ENCODE measurements around the gene LRRC40. TPM values are rescaled to one million over a fixed set of nuclear protein-coding genes. Genes with fewer than 3 reads are reported as not detected.

LRRC40 gene
- total and polyA plus RNA-seq, 2 donors (not counting 1 experiment from before 2014, with no cell fraction given): 16.5 to 24.2 TPM

DNA sequence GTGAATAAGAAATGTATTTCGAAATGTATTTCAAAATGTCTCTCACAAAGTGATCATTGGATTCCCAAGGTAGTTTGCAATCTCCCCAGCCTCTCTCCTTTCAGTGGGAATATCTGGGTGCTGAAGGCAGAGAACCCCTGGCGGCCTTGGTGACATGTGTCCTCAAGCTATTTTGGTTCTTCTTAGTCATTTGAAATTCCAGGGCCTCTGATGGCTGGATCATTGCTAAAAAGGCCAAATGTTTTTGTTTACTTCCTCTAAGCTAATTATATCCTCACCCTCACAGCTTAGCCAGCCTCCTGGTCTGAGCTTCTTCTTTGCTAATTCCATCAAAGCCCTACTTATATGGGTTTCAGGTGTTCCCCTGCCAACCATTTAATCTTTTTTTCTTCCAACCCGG lies 71.2 kb downstream of the LRRC40 start:
- no peak for TF ChIP-seq EZH2 (IDR thresholded peaks at IDR 0.05; ENCODE audit: low read length, missing control alignments)
- TF ChIP-seq, protein P1, sequence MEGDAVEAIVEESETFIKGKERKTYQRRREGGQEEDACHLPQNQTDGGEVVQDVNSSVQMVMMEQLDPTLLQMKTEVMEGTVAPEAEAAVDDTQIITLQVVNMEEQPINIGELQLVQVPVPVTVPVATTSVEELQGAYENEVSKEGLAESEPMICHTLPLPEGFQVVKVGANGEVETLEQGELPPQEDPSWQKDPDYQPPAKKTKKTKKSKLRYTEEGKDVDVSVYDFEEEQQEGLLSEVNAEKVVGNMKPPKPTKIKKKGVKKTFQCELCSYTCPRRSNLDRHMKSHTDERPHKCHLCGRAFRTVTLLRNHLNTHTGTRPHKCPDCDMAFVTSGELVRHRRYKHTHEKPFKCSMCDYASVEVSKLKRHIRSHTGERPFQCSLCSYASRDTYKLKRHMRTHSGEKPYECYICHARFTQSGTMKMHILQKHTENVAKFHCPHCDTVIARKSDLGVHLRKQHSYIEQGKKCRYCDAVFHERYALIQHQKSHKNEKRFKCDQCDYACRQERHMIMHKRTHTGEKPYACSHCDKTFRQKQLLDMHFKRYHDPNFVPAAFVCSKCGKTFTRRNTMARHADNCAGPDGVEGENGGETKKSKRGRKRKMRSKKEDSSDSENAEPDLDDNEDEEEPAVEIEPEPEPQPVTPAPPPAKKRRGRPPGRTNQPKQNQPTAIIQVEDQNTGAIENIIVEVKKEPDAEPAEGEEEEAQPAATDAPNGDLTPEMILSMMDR (conservative IDR thresholded peaks at IDR 0.05 in 1 of 2, IDR thresholded peaks at IDR 0.05 in 1 of 2; ENCODE audit: low read depth in 1 of 2, low read length in 2 of 2): no peak
- Histone ChIP-seq H3K4me2 (ENCODE audit: extremely low read depth, insufficient read depth, low read length) (no peak overlapping the region), H3K4me1 (ENCODE audit: control insufficient read depth, extremely low read depth, insufficient read depth, low read length) (peaks cover 3% of the 10 kb centered on the region), H4K20me1 (ENCODE audit: control insufficient read depth, extremely low read depth, insufficient read depth, low read length) (no peaks in the 10 kb centered on the region), H3K9ac (ENCODE audit: insufficient read depth, low read length) (no peak overlapping the region), H3K79me2 (ENCODE audit: control insufficient read depth, insufficient read depth, low read length) (no peaks in the 10 kb centered on the region), H3K36me3 (ENCODE audit: control insufficient read depth, insufficient read depth, low read length) (no peaks in the 10 kb centered on the region), H3K4me3 (replicated peaks in 1 of 4; ENCODE audit: control extremely low read depth in 1 of 4, insufficient read depth in 1 of 4, low read depth in 3 of 4, low read length in 4 of 4) (no peak overlapping the region), H3K9me3 (ENCODE audit: control insufficient read depth, insufficient read depth, low read depth, low read length) (no peaks in the 10 kb centered on the region), H2AFZ (ENCODE audit: low read length) (no peak overlapping the region), H3K27me3 (ENCODE audit: control insufficient read depth, insufficient read depth, low read length) (no peaks in the 10 kb centered on the region), H3K27ac (ENCODE audit: insufficient read depth, low read length) (no peak overlapping the region)
- no peak for DNase-seq (ENCODE audit: low read depth in 2 of 2)

DNA sequence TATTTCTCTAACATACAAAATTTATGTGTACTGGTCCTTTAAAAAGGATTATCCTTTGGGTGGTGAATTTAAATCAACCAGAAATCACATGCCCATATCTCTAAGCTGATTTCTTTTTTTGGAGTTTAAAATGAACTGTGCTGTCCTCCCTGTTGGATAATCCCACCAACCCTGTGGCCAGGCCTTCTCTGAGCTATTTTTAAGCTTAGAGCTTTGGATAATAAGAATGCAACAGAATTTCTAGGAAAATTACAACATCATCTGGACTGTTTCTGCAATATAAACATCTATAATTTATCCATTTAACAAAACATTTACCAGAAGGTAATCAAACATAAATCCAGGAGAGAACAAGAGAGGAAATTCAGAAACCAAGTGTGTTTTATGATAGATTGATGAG lies 88.3 kb downstream of the LRRC40 start:
- no peak for TF ChIP-seq EZH2 (IDR thresholded peaks at IDR 0.05; ENCODE audit: low read length, missing control alignments)
- TF ChIP-seq, protein P1 (conservative IDR thresholded peaks at IDR 0.05 in 1 of 2, IDR thresholded peaks at IDR 0.05 in 1 of 2; ENCODE audit: low read depth in 1 of 2, low read length in 2 of 2): no peak
- H3K9ac ChIP-seq (ENCODE audit: insufficient read depth, low read length): no peak overlapping the region
- H3K4me2 ChIP-seq (ENCODE audit: extremely low read depth, insufficient read depth, low read length): no peak overlapping the region
- no peak overlapping the region for H2AFZ ChIP-seq (ENCODE audit: low read length)
- no peaks in the 10 kb centered on the region for H3K27me3 ChIP-seq (ENCODE audit: control insufficient read depth, insufficient read depth, low read length)
- H3K9me3 ChIP-seq (ENCODE audit: control insufficient read depth, insufficient read depth, low read depth, low read length): no peaks in the 10 kb centered on the region
- no peaks in the 10 kb centered on the region for H3K79me2 ChIP-seq (ENCODE audit: control insufficient read depth, insufficient read depth, low read length)
- H3K27ac ChIP-seq (ENCODE audit: insufficient read depth, low read length): no peak overlapping the region
- H3K4me1 ChIP-seq (ENCODE audit: control insufficient read depth, extremely low read depth, insufficient read depth, low read length): no peaks in the 10 kb centered on the region
- peak in 1 of 2 donors; percentile 11 for DNase-seq (ENCODE audit: low read depth in 2 of 2)
- no peaks in the 10 kb centered on the region for H4K20me1 ChIP-seq (ENCODE audit: control insufficient read depth, extremely low read depth, insufficient read depth, low read length)
- H3K36me3 ChIP-seq (ENCODE audit: control insufficient read depth, insufficient read depth, low read length): no peaks in the 10 kb centered on the region
- no peak overlapping the region for H3K4me3 ChIP-seq (replicated peaks in 1 of 4; ENCODE audit: control extremely low read depth in 1 of 4, insufficient read depth in 1 of 4, low read depth in 3 of 4, low read length in 4 of 4)

DNA sequence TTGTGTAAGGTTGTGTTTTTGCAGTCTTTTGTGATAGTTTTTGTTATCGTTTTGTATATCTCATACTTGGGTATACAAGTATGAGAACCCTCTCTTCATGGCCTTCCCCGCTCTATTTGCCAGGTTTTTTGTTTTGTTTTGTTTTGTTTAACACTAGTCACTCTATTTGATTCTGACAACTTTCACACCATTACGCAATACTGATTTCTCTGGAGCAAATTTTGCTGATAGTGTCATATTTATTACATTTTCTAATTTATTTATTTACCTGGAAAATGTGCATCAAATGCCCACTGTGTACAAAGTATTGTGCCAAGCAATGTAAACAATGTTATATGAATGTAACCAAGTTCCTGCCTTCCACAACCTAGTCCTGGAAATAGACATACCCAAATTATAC lies 90.1 kb downstream of the LRRC40 start:
- no peaks in the 10 kb centered on the region for H3K27me3 ChIP-seq (ENCODE audit: control insufficient read depth, insufficient read depth, low read length)
- no peak for DNase-seq (ENCODE audit: low read depth in 2 of 2)

More for the DNA sequence above, 90.1 kb downstream of the LRRC40 start:
- no peak overlapping the region for H3K27ac ChIP-seq (ENCODE audit: insufficient read depth, low read length)
- H3K9ac ChIP-seq (ENCODE audit: insufficient read depth, low read length): no peak overlapping the region
- H3K4me1 ChIP-seq (ENCODE audit: control insufficient read depth, extremely low read depth, insufficient read depth, low read length): no peaks in the 10 kb centered on the region
- TF ChIP-seq EZH2 (IDR thresholded peaks at IDR 0.05; ENCODE audit: low read length, missing control alignments): no peak
- TF ChIP-seq, protein P1 (conservative IDR thresholded peaks at IDR 0.05 in 1 of 2, IDR thresholded peaks at IDR 0.05 in 1 of 2; ENCODE audit: low read depth in 1 of 2, low read length in 2 of 2): no peak
- no peaks in the 10 kb centered on the region for H4K20me1 ChIP-seq (ENCODE audit: control insufficient read depth, extremely low read depth, insufficient read depth, low read length)
- H2AFZ ChIP-seq (ENCODE audit: low read length): no peak overlapping the region
- H3K79me2 ChIP-seq (ENCODE audit: control insufficient read depth, insufficient read depth, low read length): no peaks in the 10 kb centered on the region
- no peak overlapping the region for H3K4me3 ChIP-seq (replicated peaks in 1 of 4; ENCODE audit: control extremely low read depth in 1 of 4, insufficient read depth in 1 of 4, low read depth in 3 of 4, low read length in 4 of 4)
- no peaks in the 10 kb centered on the region for H3K9me3 ChIP-seq (ENCODE audit: control insufficient read depth, insufficient read depth, low read depth, low read length)
- H3K36me3 ChIP-seq (ENCODE audit: control insufficient read depth, insufficient read depth, low read length): no peaks in the 10 kb centered on the region
- H3K4me2 ChIP-seq (ENCODE audit: extremely low read depth, insufficient read depth, low read length): no peak overlapping the region
